ENCODE results near the gene RNFT2.
A peak's percentile ranks its signal among the peaks of the same experiment; 100 is the strongest.

Gene RNFT2

DNA sequence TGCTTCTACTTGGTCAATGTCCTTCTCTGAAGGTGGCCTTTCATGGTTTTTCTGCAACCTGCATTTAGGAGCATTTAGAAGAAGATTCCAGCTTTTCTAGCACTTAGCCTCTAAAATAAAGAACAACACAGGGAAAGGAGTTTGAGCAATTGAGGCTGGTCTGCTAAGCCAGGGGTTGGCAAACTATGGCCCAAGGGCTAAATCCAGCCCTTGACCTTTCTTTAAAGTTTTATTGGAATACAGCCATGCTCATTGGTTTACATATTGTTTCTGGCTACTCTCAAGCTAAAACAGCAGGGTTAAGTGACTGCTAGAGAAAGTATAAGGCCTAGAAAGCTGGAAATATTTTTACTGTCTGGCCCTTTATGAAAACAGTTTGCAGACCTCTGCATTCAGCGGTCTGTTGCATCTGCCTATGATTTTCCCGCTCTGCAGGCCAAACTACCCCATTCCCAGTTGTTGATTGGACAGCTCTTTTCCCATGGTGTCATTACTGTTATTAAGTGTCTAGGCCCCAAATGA lies 39.5 kb upstream of the RNFT2 start:
- no peak for DNase-seq (ENCODE audit: low read depth)
- TF ChIP-seq, protein P1, sequence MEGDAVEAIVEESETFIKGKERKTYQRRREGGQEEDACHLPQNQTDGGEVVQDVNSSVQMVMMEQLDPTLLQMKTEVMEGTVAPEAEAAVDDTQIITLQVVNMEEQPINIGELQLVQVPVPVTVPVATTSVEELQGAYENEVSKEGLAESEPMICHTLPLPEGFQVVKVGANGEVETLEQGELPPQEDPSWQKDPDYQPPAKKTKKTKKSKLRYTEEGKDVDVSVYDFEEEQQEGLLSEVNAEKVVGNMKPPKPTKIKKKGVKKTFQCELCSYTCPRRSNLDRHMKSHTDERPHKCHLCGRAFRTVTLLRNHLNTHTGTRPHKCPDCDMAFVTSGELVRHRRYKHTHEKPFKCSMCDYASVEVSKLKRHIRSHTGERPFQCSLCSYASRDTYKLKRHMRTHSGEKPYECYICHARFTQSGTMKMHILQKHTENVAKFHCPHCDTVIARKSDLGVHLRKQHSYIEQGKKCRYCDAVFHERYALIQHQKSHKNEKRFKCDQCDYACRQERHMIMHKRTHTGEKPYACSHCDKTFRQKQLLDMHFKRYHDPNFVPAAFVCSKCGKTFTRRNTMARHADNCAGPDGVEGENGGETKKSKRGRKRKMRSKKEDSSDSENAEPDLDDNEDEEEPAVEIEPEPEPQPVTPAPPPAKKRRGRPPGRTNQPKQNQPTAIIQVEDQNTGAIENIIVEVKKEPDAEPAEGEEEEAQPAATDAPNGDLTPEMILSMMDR (IDR thresholded peaks at IDR 0.05; ENCODE audit: insufficient read depth, low read depth, low read length, missing control alignments) = no peak
- H3K4me3 ChIP-seq (ENCODE audit: low read length) = no peak overlapping the region

DNA sequence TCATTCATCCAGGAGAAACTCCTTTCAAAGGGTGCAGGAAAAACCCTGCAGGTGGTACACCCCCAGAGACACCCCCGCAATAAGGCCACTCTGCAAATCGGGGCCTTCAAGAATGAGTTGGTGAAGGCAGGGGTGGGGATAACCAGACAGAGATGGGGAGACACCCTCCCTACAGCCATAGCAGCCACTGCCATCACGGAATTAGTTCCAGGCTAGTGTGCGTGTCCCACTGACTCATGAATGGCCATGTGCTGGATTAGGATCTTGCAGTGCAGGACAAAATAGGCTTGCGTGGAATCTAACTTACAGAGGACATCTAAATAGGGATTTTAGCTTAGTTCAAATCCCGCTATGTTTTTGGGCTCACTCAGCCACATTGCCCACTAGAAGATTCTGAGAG lies 38.0 kb upstream of the RNFT2 start:
- H3K4me3 ChIP-seq (ENCODE audit: low read length) = no peak overlapping the region
- TF ChIP-seq, protein P1 (IDR thresholded peaks at IDR 0.05; ENCODE audit: insufficient read depth, low read depth, low read length, missing control alignments) = no peak
- no peak for DNase-seq (ENCODE audit: low read depth)

DNA sequence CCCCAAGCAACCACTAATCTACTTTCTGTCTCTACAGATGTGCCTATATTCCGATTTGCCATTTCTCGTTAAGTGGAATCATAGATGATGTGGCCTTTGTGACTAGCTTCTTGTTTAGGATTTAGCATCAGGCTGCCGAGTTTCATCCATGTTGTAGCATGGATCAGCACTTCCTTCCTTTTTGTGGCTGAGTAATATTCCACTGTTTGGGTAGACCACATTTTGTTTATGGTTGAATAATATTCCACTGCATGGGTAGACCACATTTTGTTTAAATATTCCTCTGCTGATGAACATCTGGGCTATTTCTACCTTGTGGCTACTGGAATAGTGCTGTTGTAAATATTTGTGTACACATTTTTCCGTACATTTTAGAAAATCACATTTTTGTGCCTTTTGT lies 36.7 kb upstream of the RNFT2 start:
- no peak overlapping the region for H3K4me3 ChIP-seq (ENCODE audit: low read length)
- TF ChIP-seq, protein P1 (IDR thresholded peaks at IDR 0.05; ENCODE audit: insufficient read depth, low read depth, low read length, missing control alignments) = no peak
- DNase-seq (ENCODE audit: low read depth) = no peak

DNA sequence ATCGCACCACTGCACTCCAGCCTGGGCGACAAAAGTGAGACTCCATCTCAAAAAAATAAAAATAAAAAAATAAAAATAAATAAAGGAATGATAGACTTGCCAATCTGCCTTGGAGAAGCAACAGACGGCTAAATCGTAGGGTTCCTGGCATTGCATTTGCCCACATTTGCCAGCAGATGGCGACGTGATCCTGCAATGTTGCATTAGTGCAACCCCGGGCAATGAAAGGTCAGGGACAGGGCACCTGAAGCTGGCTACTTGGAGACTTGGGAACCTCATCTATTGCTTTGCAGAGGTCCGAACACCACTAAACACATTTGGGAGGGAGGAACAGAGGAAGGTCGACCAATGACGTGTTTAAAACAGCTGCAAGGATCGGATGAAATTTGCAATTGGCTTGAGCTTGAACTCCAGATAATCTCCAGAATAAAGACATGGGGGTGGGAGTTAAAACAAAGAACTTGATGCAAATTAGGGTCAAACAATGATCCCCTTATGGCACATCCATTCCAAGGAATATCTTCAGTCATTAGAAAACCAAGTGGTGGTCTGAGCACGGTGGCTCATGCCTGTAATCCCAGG lies 34.8 kb upstream of the RNFT2 start:
- DNase-seq (ENCODE audit: low read depth) = peak; percentile 69
- no peak overlapping the region for H3K4me3 ChIP-seq (ENCODE audit: low read length)
- TF ChIP-seq, protein P1 (IDR thresholded peaks at IDR 0.05; ENCODE audit: insufficient read depth, low read depth, low read length, missing control alignments) = peak; percentile 95

DNA sequence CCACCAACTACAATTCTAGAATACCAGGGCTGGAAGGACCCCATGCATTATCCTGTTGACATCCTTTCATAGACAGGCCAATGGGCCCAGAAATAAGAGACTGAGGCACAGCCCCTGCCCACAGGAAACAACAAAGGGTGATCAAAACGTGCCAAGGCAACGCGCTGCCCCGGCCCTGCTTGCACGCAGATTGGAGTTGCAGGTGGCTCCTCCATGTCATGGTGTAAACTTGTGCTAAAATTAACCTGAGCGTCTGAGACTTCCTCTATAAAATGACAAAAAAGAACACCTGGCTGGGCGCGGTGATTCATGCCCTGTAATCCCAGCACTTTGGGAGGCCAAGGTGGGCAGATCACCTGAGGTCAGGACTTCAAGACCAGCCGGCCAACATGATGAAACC lies 30.4 kb upstream of the RNFT2 start:
- no peak overlapping the region for H3K4me3 ChIP-seq (ENCODE audit: low read length)
- DNase-seq (ENCODE audit: low read depth) = no peak
- TF ChIP-seq, protein P1 (IDR thresholded peaks at IDR 0.05; ENCODE audit: insufficient read depth, low read depth, low read length, missing control alignments) = no peak

DNA sequence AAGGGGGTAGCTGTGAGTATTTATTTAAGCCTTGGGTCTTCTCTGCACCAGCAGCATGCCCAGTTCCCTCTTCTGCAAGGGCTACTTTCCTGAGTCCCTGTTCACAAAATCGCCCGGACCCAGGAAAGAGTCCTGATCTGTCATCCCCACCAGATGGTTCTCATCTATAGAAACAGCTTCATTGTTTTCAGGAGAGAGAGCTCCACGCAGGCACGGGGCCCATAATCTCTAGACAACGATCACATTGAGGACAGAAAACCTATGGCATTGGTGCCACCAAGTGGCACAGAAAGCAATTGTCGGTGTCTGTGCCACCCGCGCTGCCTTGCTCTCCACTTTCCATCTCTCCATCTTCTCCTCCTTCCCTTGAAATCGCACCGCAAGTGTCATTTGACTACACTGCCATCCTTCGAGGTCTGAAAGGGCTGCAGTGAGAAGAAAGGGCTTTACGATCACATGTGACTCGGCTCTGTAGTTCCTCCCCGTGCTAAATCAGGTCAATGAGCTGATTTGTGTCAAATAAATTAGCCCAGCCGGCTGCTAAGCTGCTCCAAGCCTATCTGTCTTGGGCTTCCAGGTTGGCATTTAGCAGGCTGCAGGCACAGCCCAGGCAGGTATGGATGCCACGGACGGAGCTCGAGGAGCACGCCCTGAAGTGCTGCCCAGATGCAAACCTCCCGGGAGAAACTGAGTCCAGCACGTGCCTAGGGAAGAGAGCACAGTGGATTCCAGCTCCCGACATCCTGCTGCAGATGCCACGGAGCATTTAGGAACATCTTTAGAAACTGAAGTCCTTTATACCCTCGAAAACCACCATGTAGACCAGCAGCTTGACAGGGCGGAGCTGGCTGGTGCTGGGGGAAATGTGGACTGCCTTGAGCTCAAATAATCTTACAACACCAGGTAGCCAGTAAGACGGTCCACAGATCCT lies 29.0 kb upstream of the RNFT2 start:
- TF ChIP-seq, protein P1 (IDR thresholded peaks at IDR 0.05; ENCODE audit: insufficient read depth, low read depth, low read length, missing control alignments) = peak; percentile 77
- peak; percentile 54 for DNase-seq (ENCODE audit: low read depth)
- H3K4me3 ChIP-seq (ENCODE audit: low read length) = no peak overlapping the region
